ENCODE results near the gene VSIR. TPM values are rescaled to one million over a fixed set of nuclear protein-coding genes. Genes with fewer than 3 reads are reported as not detected.

VSIR gene
- total and polyA plus RNA-seq, 3 donors from 2014 or later: 26.1 to 54.6 (median 54.4) TPM

DNA sequence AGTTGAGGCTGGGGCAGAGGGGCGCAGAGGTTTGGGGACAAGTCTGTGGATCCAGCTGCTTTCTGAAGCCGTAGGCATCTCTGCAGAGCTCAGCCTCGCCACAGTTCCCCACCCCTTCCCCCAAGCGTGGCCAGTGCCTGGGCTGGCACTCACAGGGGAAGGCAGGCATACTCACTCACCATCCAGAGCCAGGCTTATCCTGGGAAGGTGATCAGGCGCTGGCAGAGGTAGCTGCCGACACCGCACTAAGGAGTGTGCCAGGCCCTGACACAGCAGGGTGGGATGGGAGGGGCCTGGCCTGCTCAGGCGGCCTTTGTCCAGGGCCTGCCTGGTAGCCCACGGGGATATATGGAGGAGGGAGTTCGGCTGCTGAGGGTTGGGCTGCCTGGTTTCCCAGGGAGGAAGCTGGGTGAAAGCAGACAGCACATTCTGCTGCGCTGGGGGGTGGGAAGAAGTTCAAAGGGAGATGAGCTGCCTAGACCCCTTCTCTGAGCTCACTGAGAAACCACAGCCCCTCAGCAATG is 15.9 kb downstream of the VSIR start:
- TF ChIP-seq POLR2A (IDR thresholded peaks at IDR 0.05): no peak
- TF ChIP-seq, protein P1, sequence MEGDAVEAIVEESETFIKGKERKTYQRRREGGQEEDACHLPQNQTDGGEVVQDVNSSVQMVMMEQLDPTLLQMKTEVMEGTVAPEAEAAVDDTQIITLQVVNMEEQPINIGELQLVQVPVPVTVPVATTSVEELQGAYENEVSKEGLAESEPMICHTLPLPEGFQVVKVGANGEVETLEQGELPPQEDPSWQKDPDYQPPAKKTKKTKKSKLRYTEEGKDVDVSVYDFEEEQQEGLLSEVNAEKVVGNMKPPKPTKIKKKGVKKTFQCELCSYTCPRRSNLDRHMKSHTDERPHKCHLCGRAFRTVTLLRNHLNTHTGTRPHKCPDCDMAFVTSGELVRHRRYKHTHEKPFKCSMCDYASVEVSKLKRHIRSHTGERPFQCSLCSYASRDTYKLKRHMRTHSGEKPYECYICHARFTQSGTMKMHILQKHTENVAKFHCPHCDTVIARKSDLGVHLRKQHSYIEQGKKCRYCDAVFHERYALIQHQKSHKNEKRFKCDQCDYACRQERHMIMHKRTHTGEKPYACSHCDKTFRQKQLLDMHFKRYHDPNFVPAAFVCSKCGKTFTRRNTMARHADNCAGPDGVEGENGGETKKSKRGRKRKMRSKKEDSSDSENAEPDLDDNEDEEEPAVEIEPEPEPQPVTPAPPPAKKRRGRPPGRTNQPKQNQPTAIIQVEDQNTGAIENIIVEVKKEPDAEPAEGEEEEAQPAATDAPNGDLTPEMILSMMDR (IDR thresholded peaks at IDR 0.05): no peak
- H3K4me3 ChIP-seq: no peak overlapping the region
- peak overlapping the region in 1 of 2 donors; percentile 41 for H3K27ac ChIP-seq
- intact Hi-C loops (cut with DNase I; ENCODE audit: low total_unique reads): no loop called here
- no peaks in the 10 kb centered on the region for H3K36me3 ChIP-seq (ENCODE audit: low read depth, missing control alignments)
- no peaks in the 10 kb centered on the region for H3K27me3 ChIP-seq
- H3K9me3 ChIP-seq: no peaks in the 10 kb centered on the region
- DNase-seq: no peak
- WGBS, 2 donors: 79 to 88% methylated on average over 7 to 11 of the region's 11 CpGs
- H3K4me1 ChIP-seq: no peaks in the 10 kb centered on the region

DNA sequence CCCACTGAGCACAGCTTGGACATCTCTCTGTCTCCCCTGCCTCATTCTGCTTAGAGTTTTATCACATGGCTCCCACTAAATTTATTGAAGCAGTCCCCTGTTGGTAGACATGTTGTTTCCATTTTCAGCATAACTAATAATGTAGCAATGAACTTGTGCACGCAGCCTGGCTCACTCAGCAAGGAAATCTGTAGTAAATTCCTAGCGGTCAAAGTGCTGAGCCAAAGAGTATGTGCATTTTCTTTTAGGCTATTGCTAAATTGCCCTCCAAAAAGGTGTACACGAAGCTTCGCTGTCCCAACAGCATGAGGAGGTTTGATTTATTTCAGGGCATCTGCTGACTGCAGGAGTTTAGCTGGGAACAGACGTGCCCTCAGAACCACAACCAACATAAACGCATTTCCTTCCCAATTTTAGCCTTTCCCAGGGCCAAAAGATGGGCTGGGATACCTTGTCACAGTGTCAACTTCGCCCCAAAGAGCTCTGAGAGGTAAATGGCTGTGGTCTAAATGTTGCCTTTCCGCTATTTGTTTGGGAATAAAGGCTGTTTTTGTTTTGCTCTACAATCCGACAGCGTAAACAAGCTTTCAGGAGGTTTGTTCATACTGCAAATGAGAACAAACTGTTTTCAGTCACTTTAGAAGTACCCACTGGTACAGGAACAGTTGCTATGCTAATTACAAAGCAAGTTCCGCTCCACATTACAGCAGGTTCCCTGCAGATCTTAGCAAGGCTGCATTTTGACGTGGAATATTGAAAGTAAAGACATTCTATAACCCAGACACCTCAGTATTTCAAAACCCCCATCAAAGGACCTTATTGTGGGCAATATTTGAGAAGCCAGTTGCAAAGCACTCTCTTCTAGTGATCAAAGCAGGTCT is 16.8 kb downstream of the VSIR start:
- no peaks in the 10 kb centered on the region for H3K36me3 ChIP-seq (ENCODE audit: low read depth, missing control alignments)
- 85 to 89% methylated on average over 12 of the region's 12 CpGs for WGBS, 2 donors
- H3K4me3 ChIP-seq: no peak overlapping the region
- H3K27ac ChIP-seq: no peak overlapping the region
- no peaks in the 10 kb centered on the region for H3K4me1 ChIP-seq
- intact Hi-C loops (cut with DNase I; ENCODE audit: low total_unique reads): no loop called here
- H3K27me3 ChIP-seq: no peaks in the 10 kb centered on the region
- H3K9me3 ChIP-seq: no peaks in the 10 kb centered on the region
- TF ChIP-seq POLR2A (IDR thresholded peaks at IDR 0.05): no peak
- TF ChIP-seq, protein P1 (IDR thresholded peaks at IDR 0.05): no peak
- no peak for DNase-seq

DNA sequence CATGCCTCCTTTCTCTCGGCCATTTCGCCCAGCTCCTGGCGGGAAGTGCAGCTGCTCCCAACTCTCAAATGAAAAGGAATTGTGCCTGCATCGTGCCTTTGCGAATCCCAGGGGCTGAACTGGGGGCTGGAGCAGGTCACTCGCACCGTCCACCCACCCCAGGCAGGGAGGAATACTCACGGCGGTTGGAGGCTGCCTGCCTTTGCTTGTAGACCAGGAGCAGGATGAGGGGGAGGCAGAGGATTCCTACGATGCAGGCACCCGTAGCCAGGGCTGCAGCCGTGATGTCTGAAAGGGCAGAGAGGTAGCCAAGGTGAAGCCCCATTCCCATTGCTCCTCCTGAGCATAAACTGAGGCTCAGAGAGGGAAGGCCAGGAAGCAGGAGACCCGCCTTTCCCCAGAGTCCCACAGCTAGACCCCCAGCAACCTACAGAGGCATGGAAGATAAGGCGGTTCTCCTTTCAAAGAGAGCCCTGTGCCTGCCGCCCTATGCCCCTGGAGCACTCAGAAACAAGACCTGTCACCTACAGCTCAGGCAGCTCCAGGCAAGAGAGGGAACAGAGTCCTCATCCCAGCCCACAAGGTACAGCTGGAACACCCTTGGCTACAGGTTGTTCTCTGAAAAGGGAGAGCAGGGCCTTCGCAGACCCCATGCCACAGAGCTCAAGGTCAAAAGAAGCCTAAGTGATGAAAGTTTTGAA is 18.0 kb downstream of the VSIR start:
- H3K9me3 ChIP-seq: no peaks in the 10 kb centered on the region
- no peaks in the 10 kb centered on the region for H3K4me1 ChIP-seq
- TF ChIP-seq POLR2A (IDR thresholded peaks at IDR 0.05): no peak
- TF ChIP-seq, protein P1 (IDR thresholded peaks at IDR 0.05): no peak
- H3K4me3 ChIP-seq: no peak overlapping the region
- H3K27ac ChIP-seq: no peak overlapping the region
- H3K27me3 ChIP-seq: no peaks in the 10 kb centered on the region
- no peaks in the 10 kb centered on the region for H3K36me3 ChIP-seq (ENCODE audit: low read depth, missing control alignments)
- 92 to 96% methylated on average over 16 of the region's 16 CpGs for WGBS, 2 donors
- no peak for DNase-seq
- intact Hi-C loops (cut with DNase I; ENCODE audit: low total_unique reads): no loop called here

DNA sequence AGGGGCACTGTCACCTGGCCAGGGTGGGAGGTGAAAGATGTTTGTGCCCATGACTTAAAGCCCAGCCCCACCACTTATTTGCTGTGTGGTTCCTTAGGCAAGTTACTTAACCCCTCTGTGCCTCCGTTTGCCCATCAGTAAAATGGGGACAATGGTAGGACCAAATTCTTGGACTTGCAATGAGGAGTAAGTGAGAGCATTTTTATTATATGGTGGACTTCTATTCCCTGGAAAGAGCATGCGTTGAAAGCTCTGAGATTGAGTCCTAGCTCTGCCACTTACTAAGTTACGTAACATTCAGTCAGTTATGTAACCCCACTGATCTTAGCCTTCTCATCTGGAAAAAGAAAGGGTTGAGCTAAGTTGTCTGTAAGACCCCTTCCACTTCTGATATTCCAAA is 18.8 kb downstream of the VSIR start:
- intact Hi-C loops (cut with DNase I; ENCODE audit: low total_unique reads): no loop called here
- no peak for DNase-seq
- H3K36me3 ChIP-seq (ENCODE audit: low read depth, missing control alignments): no peaks in the 10 kb centered on the region
- H3K4me3 ChIP-seq: no peak overlapping the region
- whole genome bisulfite sequencing, 2 donors: 94 to 100% methylated on average over 3 of the region's 3 CpGs
- H3K27ac ChIP-seq: no peak overlapping the region
- no peaks in the 10 kb centered on the region for H3K9me3 ChIP-seq
- TF ChIP-seq, protein P1 (IDR thresholded peaks at IDR 0.05): no peak
- TF ChIP-seq POLR2A (IDR thresholded peaks at IDR 0.05): no peak
- H3K4me1 ChIP-seq: peaks cover under 1% of the 10 kb centered on the region
- no peaks in the 10 kb centered on the region for H3K27me3 ChIP-seq

Data from testis (tissue), 3 donors.